ENCODE data around the gene CRYBG1. TPM values are rescaled to one million over a fixed set of nuclear protein-coding genes. Genes with fewer than 3 reads are reported as not detected.

Gene CRYBG1
- total RNA-seq, 1 experiment from 2014 or later = 10.7 TPM

- no peak overlapping the region for H2AFZ ChIP-seq (ENCODE audit: low read depth, low read length, poor library complexity, severe bottlenecking)
- peaks cover 0 to 13% of the 10 kb centered on the region in 2 experiments; a peak in 2 of 4 replicates for H3K4me1 ChIP-seq (ENCODE audit: control insufficient read depth in 1 of 2, insufficient read depth in 2 of 2, low read length in 2 of 2)
- no peaks in the 10 kb centered on the region for H3K79me2 ChIP-seq (ENCODE audit: insufficient read depth, low read length)
- CTCF ChIA-PET = no interaction called here
- H3K9me2 ChIP-seq (ENCODE audit: insufficient read depth) = peaks cover 6% of the 10 kb centered on the region; the same call in 1 of the 2 replicates
- DNase-seq (ENCODE audit: low read depth, low spot score) = no peak
- no peak for ATAC-seq
- H3K9me3 ChIP-seq (ENCODE audit: control insufficient read depth in 1 of 2, insufficient read depth in 1 of 2, low read depth in 1 of 2, low read length in 2 of 2) = no peaks in the 10 kb centered on the region
- intact Hi-C loops (cut with micrococcal nuclease) = no loop called here
- RAD21 ChIA-PET (ENCODE audit: low non-redundant PET in 1 of 2, low total read pairs in 2 of 2, uncharacterized antibody in 2 of 2, unreplicated experiment in 2 of 2) = no interaction called here
- no peaks in the 10 kb centered on the region for H3K36me3 ChIP-seq (ENCODE audit: control insufficient read depth in 1 of 2, insufficient read depth in 2 of 2, low read length in 2 of 2)
- H3K9ac ChIP-seq (ENCODE audit: low read length) = no peak overlapping the region
- H3K27ac ChIP-seq (ENCODE audit: low read depth, low read length) = no peak overlapping the region
- H3K4me2 ChIP-seq (ENCODE audit: low read length) = no peak overlapping the region
- H3K27me3 ChIP-seq (ENCODE audit: insufficient read depth, low read length) = no peaks in the 10 kb centered on the region
- H4K20me1 ChIP-seq (ENCODE audit: insufficient read depth) = no peaks in the 10 kb centered on the region
- POLR2A ChIA-PET = no interaction called here
- no peak overlapping the region for H3K4me3 ChIP-seq (replicated peaks in 1 of 2; ENCODE audit: low read depth in 1 of 2, low read length in 2 of 2)
- no TSS peak for BruUV-seq (replicated peaks)
- TF ChIP-seq YY1 (IDR thresholded peaks at IDR 0.05; ENCODE audit: extremely low read depth, insufficient replicate concordance, low read depth, low read length) (no peak), MAX (IDR thresholded peaks at IDR 0.05) (no peak), TCF7L2 (IDR thresholded peaks at IDR 0.05; ENCODE audit: borderline replicate concordance, extremely low read depth, insufficient read depth, insufficient read length) (no peak), EZH2phosphoT487 (IDR thresholded peaks at IDR 0.05; ENCODE audit: borderline replicate concordance) (no peak), ZNF274 (IDR thresholded peaks at IDR 0.05; ENCODE audit: low read depth, low read length) (no peak), SRF (IDR thresholded peaks at IDR 0.05; ENCODE audit: low read depth) (no peak)
- TF ChIP-seq, protein P1, sequence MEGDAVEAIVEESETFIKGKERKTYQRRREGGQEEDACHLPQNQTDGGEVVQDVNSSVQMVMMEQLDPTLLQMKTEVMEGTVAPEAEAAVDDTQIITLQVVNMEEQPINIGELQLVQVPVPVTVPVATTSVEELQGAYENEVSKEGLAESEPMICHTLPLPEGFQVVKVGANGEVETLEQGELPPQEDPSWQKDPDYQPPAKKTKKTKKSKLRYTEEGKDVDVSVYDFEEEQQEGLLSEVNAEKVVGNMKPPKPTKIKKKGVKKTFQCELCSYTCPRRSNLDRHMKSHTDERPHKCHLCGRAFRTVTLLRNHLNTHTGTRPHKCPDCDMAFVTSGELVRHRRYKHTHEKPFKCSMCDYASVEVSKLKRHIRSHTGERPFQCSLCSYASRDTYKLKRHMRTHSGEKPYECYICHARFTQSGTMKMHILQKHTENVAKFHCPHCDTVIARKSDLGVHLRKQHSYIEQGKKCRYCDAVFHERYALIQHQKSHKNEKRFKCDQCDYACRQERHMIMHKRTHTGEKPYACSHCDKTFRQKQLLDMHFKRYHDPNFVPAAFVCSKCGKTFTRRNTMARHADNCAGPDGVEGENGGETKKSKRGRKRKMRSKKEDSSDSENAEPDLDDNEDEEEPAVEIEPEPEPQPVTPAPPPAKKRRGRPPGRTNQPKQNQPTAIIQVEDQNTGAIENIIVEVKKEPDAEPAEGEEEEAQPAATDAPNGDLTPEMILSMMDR (IDR thresholded peaks at IDR 0.05 in 2 of 3, conservative IDR thresholded peaks at IDR 0.05 in 1 of 3; ENCODE audit: borderline replicate concordance in 1 of 3, insufficient read depth in 1 of 3, low read depth in 2 of 3, low read length in 2 of 3) = no peak
Observed at GRCh38 chr6:106486236-106486635, 125.7 kb downstream of the CRYBG1 start.

All from HCT116 (cell line).